Hematopoietic multipotent progenitor cell treated with erythropoietin and hydrocortisone succinate and interleukin-3 and kit ligand, for 4 days (in vitro differentiated cells): Measurements from ENCODE around the gene NOS1AP.

Experiments
- DNase-seq: peaks from one replicate; pipeline ENCODE4 v3.0.0-alpha.2; 2015

NOS1AP gene

DNA sequence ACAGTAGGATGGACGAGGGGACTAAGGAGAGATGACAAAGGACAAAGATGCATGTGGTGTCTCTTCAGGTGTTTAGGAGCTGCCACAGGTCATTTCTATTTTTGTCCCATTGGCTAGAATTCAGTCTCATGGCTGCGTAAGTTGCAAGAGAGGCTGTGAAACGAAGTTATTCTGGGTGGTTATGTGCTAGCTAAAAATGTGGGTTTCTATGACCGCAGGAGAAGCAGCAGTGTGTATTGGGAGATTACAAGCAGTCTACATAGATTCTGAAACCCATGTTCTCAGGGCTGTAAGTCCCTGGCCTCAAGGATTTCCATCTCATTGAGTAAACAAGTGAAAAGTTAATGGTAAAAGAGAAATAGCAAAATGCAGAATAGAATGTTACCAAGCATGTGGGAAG, 196.5 kb downstream of the NOS1AP start:
- DNase-seq = no peak

- DNase-seq = no peak
These were observed 200.7 kb downstream of the NOS1AP start for GRCh38 chr1:162270016-162270770.

DNA sequence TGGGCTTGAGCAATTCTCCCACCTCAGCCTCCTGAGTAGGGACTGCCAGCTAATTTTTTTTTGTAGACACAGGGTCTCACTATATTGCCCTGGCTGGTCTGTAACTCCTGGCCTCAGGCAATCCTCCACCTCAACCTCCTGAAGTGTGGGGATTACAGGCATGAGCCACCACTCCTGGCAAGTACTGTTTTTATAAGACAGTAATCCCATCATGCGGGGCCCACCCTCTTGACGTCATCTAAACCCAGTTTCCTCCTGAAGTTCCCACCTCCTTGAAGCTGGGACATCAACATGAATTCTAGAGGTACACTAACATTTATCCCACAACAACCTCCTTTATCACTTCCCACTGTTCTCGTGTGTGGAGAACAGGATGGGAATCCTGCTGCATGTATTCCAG, 202.5 kb downstream of the NOS1AP start:
- DNase-seq = no peak

- DNase-seq = no peak
These were observed 202.9 kb downstream of the NOS1AP start for GRCh38 chr1:162272419-162272818.

GRCh38 chr1:162275622-162276175, 206.2 kb downstream of the NOS1AP start:
- no peak for DNase-seq

GRCh38 chr1:162276493-162276892, 207.0 kb downstream of the NOS1AP start:
- DNase-seq = peak; percentile 67

DNA sequence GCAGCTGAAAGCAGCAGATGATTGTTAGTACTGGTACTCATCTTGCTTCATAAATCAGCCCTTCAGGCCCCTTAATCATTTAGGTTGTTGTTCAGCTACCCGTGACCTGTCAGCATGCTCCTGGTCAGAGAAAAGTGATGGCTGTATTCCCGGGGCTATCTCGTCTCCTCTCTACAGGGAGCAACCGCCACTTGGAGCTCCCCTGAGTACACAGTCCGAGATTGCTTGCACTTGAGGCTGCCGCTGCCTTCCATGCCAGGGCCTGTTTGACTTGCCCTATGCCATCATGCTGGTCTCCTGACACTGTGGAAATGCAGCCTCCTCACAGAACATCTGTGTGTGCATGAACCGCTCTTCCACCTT, 209.6 kb downstream of the NOS1AP start:
- no peak for DNase-seq

DNA sequence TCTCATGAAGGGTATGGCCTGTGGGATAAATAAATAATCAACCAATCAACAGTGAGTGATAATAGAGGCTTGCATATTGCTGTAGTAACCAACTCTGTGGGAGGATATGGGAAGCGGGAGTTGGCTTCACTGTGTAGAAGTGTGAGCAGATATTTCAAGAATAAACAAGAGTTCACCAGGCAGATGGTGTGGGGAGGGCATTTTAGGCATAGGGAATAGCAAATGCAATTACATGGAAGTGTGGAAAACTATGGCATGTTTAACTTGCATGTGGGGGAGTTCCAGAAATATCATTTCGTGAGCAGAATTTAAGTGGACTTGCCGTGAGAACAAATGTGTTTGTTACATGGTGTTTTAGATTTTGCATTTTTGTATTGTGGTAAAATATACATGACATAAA, 211.9 kb downstream of the NOS1AP start:
- no peak for DNase-seq

DNA sequence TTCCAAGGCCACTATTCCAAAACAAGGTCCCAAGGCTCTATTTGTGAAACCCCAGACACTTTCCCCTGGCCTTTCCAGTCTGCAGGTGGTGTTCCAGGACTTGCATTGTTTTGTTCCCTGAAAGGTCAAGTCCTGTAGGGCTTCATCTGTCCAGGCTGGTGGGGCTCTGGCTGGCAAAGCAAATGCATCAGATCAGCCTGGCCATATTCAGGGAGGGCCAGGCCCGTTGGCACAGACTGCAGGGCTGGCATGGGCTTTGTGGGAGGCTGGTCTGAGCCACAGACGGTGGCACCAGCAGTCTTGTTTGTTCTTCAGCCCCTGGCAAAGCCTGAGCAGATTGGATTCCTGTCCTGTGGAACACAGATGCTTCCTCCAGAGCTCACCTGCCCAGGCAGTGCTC, 214.2 kb downstream of the NOS1AP start:
- no peak for DNase-seq

GRCh38 chr1:162284206-162284955, 214.9 kb downstream of the NOS1AP start:
- DNase-seq = peak; percentile 32

DNA sequence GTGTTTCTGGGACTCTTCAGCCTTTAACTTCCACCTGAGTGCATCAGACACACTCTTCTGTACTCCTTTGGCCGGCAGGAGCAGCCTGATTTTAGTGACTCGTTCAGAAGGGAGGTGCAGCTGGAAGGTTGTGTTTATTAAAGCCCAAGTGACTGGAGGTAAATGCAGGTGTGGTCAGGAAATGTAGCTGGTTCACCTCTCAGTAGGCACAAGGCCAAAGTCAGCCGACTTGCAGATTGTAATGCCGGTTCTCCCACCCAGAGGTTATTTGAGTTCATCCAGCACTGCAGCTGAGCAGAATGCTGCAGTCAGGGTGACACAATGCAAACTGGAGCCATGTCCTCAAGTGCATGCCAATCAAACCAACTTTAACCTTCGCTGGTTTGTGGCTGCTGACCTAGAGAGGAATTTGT, 215.7 kb downstream of the NOS1AP start:
- no peak for DNase-seq

DNA sequence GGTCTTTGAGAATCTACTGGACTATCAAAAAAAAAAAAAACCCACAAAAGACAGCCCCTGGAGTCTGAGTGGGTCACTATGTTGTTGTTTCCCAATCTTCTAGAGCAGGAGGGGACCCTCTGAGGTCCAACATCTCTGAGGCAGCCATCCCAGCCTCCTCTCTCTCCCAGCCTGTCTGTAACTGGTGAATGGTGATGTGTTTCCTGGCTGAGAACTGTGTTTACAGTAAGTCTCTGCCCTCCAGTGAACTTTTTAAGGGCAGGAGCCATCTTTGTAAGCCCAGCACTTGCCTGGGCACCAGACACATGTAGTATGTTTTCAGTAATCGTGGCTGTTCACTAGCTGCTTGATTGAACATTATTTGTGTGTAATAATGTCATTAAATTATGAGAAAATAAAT, 221.5 kb downstream of the NOS1AP start:
- DNase-seq = no peak

- DNase-seq = no peak
These were observed 222.9 kb downstream of the NOS1AP start for GRCh38 chr1:162292422-162292849.

GRCh38 chr1:162293073-162293692, 223.7 kb downstream of the NOS1AP start:
- DNase-seq = no peak

GRCh38 chr1:162294015-162294414, 224.5 kb downstream of the NOS1AP start:
- DNase-seq = no peak

GRCh38 chr1:162297208-162297607, 227.7 kb downstream of the NOS1AP start:
- no peak for DNase-seq

DNA sequence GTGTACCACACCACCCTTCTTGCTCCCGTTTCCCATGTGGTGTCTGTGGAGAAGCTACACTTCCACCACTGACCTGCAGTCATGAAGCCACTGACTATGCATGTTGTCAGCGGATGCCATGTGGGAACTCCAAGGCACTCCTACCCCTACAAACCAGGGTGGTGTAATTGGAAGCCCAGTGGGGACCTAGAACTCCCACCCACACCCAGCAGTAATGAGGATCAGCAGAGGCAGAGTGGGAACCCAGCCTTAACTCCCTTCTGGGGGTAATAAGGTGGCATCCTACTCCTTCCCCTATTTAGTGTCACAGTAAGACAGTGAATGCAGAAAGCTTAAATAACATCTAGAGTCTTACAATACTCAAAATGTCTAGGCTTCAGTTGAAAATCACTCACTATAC, 228.8 kb downstream of the NOS1AP start:
- DNase-seq = no peak

- no peak for DNase-seq
These were observed 229.5 kb downstream of the NOS1AP start for GRCh38 chr1:162299018-162299417.

DNA sequence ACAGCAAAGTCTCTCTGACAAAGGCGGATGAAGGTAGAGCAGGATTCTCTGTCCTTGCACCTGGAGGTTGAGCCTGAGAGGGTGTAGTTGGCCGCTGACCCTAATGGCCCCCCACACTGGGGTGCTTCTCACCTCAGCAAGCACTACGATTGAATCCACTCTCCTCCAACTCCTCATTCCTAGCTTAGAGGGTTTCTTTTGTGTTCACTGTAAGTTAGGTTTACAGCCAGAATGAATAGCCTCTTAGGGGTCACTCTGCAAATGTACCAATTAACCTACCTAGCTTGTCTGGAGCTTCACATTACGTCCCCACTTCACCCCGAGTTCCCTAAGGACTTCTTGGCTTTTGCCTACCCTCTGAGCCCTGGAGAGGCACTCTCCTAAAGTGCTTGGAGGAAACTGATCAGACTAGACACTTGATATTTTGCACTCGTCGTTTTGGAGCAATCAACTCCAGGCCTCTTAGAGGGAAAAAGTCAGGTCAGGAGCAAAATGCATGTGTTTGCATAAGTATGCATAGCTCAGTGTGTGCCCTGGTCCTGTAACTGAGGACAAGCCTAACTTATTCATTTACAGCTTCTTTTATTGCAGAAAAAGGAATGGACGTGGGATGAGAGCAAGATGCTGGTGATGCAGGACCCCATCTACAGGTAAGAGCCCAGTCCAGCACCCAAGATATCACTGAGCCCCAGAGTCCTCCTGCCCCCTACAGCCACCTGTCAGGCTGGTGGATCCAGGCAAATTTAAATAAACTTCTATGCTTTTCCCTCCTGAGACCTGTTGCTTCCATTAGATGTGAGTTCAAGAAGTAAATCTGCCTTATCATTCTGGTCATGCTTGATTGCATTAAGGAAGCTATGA, 230.8 kb downstream of the NOS1AP start:
- no peak for DNase-seq

DNA sequence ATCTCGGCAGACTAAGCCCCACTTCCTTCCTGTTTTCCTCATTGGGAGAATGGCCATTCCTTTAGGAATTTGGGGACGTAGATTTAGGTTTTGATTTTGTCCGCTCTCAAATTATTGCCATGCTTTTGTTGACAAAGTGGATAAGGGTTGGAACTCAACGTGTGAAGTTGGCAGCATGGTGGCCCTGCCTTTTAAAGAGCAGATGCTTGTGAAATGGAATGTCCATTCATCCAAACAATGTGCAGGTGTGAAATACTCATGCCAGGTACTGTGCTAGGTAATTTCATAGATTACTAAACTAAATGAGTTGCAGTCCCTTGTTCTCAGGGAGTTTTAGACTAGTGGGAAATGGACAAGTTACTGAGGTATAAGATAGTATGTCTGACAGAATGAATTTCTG, 232.2 kb downstream of the NOS1AP start:
- DNase-seq = no peak

DNA sequence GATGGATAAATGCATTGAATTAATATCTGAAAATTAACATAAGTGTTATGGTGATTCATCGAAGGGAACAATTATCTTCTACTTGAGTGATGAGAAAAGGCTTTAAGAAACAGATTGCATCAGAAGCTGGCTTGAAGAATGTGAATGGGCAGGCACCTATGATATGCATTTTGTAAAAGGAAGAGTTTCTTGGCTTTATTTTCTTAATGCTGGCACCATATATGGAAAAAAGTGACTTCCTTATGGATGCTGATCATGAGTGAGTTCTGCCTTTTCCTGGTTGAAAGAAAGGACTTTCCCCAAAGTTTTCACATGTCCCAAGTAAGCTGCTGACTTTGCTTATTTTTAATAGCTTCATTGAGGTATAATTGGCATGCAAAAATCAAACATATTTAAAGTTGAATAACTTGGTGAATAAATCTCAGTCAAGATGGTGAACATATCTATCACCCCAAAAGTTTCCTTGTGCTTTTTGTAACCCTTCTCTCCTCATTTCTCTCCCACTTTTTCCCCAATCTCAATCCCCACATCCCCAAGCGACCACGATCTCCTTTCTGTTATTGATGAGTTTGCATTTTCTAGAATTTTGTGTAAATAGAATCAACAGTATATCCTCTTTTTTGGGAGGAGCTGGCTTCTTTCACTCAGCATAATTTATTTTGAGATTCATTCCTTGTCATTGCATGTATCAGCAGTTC, 233.0 kb downstream of the NOS1AP start:
- no peak for DNase-seq

DNA sequence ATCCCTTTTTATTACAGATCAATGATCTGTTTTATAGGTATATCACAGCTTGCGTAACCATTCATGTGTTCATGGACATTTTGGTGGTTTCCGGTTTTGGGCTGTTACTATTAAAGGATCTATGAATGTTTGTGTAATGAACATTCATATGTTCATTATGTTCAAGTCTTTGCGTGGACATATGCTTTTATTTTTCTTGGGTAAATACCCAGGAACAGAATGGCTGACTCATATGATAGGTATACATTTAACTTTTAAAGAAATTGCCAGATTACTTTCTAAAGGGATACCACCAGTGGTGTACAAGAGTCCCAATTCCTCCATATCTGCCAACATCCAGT, 233.5 kb downstream of the NOS1AP start:
- no peak for DNase-seq
